ENCODE data around the gene POLE2. TPM values are rescaled to one million over a fixed set of nuclear protein-coding genes. Genes with fewer than 3 reads are reported as not detected.
"Not testable (repeated sequence)": the region's sequence is repeated elsewhere in the genome, so short reads cannot be mapped to it uniquely, and the experiment has no call there.

The POLE2 gene
- total RNA-seq, 4 donors from 2014 or later = 0.79 to 0.94 (median 0.93) TPM; not detected in 1

DNA sequence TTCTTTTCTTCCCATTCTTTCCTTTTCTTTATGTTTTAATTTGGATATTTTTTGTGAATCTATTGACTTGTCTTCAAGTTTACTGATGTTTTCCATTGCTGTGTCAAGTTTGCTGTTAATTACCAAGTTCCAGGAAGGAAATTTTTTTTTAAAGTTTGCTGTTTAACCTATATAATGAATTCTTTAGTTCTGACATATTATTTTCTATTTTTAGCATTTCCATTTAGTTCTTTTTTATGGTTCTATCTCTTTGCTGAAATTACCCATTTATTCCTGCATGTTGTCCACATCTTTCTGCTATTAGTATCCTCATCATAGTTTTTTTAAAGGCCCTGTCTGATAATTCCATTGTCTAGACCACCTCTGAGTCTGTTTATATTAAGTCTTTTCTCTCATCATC lies 32.7 kb upstream of the POLE2 start:
- TF ChIP-seq POLR2AphosphoS5 (IDR thresholded peaks at IDR 0.05) = no peak
- TF ChIP-seq EP300 (IDR thresholded peaks at IDR 0.05) = no peak
- no peak for TF ChIP-seq POLR2A (IDR thresholded peaks at IDR 0.05)
- TF ChIP-seq, protein P1, sequence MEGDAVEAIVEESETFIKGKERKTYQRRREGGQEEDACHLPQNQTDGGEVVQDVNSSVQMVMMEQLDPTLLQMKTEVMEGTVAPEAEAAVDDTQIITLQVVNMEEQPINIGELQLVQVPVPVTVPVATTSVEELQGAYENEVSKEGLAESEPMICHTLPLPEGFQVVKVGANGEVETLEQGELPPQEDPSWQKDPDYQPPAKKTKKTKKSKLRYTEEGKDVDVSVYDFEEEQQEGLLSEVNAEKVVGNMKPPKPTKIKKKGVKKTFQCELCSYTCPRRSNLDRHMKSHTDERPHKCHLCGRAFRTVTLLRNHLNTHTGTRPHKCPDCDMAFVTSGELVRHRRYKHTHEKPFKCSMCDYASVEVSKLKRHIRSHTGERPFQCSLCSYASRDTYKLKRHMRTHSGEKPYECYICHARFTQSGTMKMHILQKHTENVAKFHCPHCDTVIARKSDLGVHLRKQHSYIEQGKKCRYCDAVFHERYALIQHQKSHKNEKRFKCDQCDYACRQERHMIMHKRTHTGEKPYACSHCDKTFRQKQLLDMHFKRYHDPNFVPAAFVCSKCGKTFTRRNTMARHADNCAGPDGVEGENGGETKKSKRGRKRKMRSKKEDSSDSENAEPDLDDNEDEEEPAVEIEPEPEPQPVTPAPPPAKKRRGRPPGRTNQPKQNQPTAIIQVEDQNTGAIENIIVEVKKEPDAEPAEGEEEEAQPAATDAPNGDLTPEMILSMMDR (IDR thresholded peaks at IDR 0.05) = no peak
- no peak for ATAC-seq
- Histone ChIP-seq H3K27me3 (no peaks in the 10 kb centered on the region), H3K4me1 (no peaks in the 10 kb centered on the region), H3K9me3 (no peaks in the 10 kb centered on the region), H3K36me3 (peaks cover 0 to 93% of the 10 kb centered on the region in 2 donors), H3K27ac (no peak overlapping the region), H3K4me3 (no peak overlapping the region)

DNA sequence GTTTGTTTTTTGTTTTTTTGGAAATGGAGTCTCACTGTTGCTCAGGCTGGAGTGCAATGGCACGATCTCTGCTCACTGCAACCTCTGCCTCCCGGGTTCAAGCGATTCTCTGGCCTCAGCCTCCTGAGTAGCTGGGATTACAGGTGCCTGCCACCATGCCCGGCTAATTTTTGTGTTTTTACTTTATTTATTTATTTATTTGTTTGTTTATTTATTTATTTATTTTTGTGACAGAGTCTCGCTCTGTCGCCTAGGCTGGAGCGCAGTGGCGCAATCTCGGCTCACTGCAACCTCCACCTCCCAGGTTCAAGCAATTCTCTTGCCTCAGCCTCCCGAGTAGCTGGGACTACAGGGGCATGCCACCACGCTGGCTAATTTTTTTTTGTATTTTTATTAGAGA lies 23.0 kb upstream of the POLE2 start:
- 92 to 93% methylated on average over 5 to 11 of the region's 11 CpGs for WGBS, 2 donors (ENCODE audit: low coverage in 1 of 2)
- not testable (repeated sequence) for H3K27me3 ChIP-seq, H3K27ac ChIP-seq, H3K4me3 ChIP-seq, ATAC-seq, H3K9me3 ChIP-seq, H3K4me1 ChIP-seq
- H3K36me3 ChIP-seq = peaks cover 0 to 55% of the 10 kb centered on the region in 2 donors

DNA sequence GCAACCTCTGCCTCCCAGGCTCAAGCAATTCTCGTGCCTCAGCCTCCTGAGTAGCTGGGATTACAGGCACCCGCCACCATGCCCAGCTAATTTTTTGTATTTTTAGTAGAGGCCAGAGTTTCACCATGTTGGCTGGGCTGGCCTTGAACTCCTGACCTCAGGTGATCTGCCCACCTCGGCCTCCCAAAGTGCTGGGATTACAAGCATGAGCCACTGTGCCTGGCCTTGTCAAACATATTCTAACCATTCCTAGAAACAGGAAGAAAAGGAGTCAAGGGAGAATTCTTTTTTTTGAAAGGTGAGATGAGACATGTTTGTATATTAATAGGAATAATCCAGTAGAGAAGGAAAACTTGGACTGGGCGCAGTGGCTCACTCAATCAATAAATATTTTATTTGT lies 16.5 kb upstream of the POLE2 start:
- 94 to 100% methylated on average over 2 of the region's 4 CpGs for WGBS, 2 donors (ENCODE audit: low coverage in 1 of 2)

DNA sequence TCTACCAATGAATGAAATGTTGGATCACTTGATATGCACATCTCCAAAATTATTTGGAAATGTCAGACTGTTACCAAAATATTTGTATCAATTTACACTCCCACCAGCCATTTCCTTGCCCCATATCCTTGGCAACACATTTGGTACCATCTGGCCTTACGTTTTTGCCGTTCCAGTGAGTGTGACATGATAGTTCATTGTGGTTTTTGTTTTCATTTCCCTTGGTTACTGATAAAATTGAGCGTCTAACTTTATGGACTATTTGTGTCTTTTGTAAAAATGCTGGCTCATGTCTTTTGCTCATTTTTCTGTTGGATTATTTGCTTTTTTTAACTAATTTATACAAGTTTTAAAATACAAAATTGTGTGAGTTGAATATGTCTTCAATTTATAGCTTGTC lies 16.0 kb upstream of the POLE2 start:
- Histone ChIP-seq H3K4me1 (no peaks in the 10 kb centered on the region), H3K4me3 (no peak overlapping the region), H3K9me3 (no peaks in the 10 kb centered on the region), H3K27me3 (no peaks in the 10 kb centered on the region), H3K27ac (no peak overlapping the region), H3K36me3 (peaks cover 0 to 29% of the 10 kb centered on the region in 2 donors)
- TF ChIP-seq, protein P1 (IDR thresholded peaks at IDR 0.05) = no peak
- TF ChIP-seq POLR2A (IDR thresholded peaks at IDR 0.05) (no peak), EP300 (IDR thresholded peaks at IDR 0.05) (no peak), POLR2AphosphoS5 (IDR thresholded peaks at IDR 0.05) (no peak)
- no peak for ATAC-seq
- 60 to 65% methylated on average over 3 of the region's 3 CpGs for WGBS, 2 donors (ENCODE audit: low coverage in 1 of 2)

More for the DNA sequence above, 16.5 kb upstream of the POLE2 start:
- peaks cover 0 to 30% of the 10 kb centered on the region in 2 donors for H3K36me3 ChIP-seq
- not testable (repeated sequence) for H3K9me3 ChIP-seq, ATAC-seq, H3K4me1 ChIP-seq, H3K4me3 ChIP-seq, H3K27me3 ChIP-seq, H3K27ac ChIP-seq

DNA sequence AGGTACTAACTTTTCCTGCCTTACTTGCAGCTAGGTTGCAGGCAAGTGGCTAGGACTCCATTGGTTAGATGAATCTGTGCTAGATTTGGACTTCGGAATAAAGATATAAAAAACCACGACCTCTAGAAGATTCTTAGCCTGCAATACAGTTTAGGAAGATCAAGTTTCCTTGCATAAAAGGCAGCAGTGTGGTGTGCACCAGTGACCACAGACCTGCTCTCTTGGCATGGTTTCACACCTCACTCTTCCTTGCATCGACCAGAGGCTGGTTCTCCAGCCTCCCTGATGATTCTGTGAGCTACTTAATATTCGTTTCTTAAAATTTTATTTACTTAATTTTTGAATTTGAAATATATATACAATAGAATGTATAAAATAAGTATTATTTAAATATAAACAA lies 14.7 kb upstream of the POLE2 start:
- Histone ChIP-seq H3K27ac (no peak overlapping the region), H3K4me1 (no peaks in the 10 kb centered on the region), H3K4me3 (no peak overlapping the region), H3K36me3 (peaks cover 0 to 29% of the 10 kb centered on the region in 2 donors), H3K9me3 (no peaks in the 10 kb centered on the region), H3K27me3 (no peaks in the 10 kb centered on the region)
- TF ChIP-seq POLR2AphosphoS5 (IDR thresholded peaks at IDR 0.05) (no peak), POLR2A (IDR thresholded peaks at IDR 0.05) (no peak), EP300 (IDR thresholded peaks at IDR 0.05) (no peak)
- TF ChIP-seq, protein P1 (IDR thresholded peaks at IDR 0.05) = no peak
- no peak for ATAC-seq
- 74 to 96% methylated on average over 3 to 4 of the region's 4 CpGs for WGBS, 2 donors (ENCODE audit: low coverage in 1 of 2)

DNA sequence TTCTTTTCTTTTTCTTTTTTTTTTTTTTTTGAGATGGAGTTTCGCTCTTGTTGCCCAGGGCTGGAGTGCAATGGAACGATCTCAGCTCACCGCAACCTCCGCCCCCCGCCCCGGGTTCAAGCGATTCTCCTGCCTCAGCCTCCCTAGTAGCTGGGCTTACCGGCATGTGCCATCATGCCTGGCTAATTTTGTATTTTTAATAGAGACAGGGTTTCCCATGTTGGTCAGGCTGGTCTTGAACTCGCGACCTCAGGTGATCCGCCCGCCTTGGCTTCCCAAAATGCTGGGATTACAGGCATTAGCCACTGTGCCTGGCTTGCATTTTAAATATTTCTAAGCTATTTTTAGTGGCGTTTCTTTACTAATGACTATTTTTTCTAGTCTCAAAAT lies 5.7 kb upstream of the POLE2 start:
- WGBS, 2 donors (ENCODE audit: low coverage in 1 of 2) = 10 to 18% methylated on average over 2 to 5 of the region's 13 CpGs
- H3K27ac ChIP-seq = peak overlapping the region; percentile 90 to 99 (median 94)

More for the DNA sequence above, 5.7 kb upstream of the POLE2 start:
- not testable (repeated sequence) for H3K27me3 ChIP-seq, ATAC-seq, H3K9me3 ChIP-seq, H3K36me3 ChIP-seq
- Histone ChIP-seq H3K4me1 (peaks cover 0 to 24% (median 7%) of the 10 kb centered on the region in 3 donors), H3K4me3 (peak overlapping the region; percentile 58 to 84)
